ENCODE results near the gene STMP1.
A peak's percentile ranks its signal among the peaks of the same experiment; 100 is the strongest.
"Not testable (repeated sequence)": the region's sequence is repeated elsewhere in the genome, so short reads cannot be mapped to it uniquely, and the experiment has no call there.

The STMP1 gene

GRCh38 chr7:135662373-135663114, at the start of gene STMP1:
STMP1 (plus strand) TSS chr7:135662514.
- Mint-ChIP-seq H3K27me3 (no peaks in the 10 kb centered on the region), H3K4me3 (peak within 1 kb of the TSS; percentile 98), H3K4me1 (peaks cover 51% of the 10 kb centered on the region), H3K9me3 (no peaks in the 10 kb centered on the region), H3K27ac (peak within 1 kb of the TSS; percentile 99), H3K36me3 (ENCODE audit: low read depth) (peaks cover 14% of the 10 kb centered on the region)
- ATAC-seq (peak; percentile 86), DNase-seq (peak; percentile 97)

- Mint-ChIP-seq H3K4me1 (no peaks in the 10 kb centered on the region), H3K36me3 (ENCODE audit: low read depth) (peaks cover 40% of the 10 kb centered on the region), H3K27me3 (no peaks in the 10 kb centered on the region), H3K9me3 (no peaks in the 10 kb centered on the region), H3K27ac (no peak overlapping the region), H3K4me3 (no peak overlapping the region)
- DNase-seq: no peak
- ATAC-seq: no peak
Observed at GRCh38 chr7:135616136-135616535, 46.2 kb upstream of the STMP1 start.

DNA sequence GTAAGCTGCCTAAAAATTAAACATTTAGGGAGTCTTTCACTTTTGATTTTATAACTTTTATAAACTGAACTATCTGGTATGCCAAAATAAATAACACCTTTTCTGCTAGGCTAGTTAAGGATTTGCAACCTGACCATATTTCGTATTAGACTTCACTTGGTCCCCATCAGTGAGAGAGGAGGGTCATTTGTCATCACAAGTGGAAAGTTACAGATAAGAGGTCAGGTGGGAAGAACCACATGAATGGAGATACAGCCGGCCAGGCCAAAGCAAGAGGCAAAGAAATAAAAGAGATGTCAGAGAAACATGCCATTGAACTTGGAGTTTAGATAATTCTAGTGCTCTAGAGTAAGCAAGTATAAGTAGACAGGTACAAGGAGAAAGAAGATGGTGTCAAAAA, 44.5 kb upstream of the STMP1 start:
- H3K27ac Mint-ChIP-seq: no peak overlapping the region
- peaks cover 35% of the 10 kb centered on the region for H3K36me3 Mint-ChIP-seq (ENCODE audit: low read depth)
- H3K9me3 Mint-ChIP-seq: no peaks in the 10 kb centered on the region
- ATAC-seq (no peak), DNase-seq (no peak)
- no peak overlapping the region for H3K4me3 Mint-ChIP-seq
- no peaks in the 10 kb centered on the region for H3K27me3 Mint-ChIP-seq
- H3K4me1 Mint-ChIP-seq: no peaks in the 10 kb centered on the region

DNA sequence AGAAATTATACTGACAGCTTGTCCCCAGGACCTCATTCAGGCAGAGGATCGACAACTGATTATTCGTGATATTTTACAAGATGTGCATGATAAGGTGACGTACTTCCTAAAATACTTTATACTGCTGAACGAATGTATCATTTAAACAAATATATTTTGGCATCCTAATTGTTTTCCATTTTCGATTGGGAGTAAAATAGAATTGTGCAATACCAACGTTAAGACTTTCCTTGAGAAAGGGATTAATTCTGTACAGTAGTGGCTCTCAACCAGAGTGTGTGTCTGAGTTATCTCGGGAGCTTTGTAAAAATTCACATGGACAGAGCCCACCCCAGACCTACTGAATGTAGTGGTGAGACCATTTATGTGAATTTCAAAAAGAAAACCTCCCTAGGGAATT, 43.8 kb upstream of the STMP1 start:
- DNase-seq (no peak), ATAC-seq (no peak)
- Mint-ChIP-seq H3K27ac (no peak overlapping the region), H3K4me1 (no peaks in the 10 kb centered on the region), H3K9me3 (no peaks in the 10 kb centered on the region), H3K27me3 (no peaks in the 10 kb centered on the region), H3K4me3 (no peak overlapping the region), H3K36me3 (ENCODE audit: low read depth) (peaks cover 38% of the 10 kb centered on the region)

GRCh38 chr7:135620447-135620846, 41.9 kb upstream of the STMP1 start:
- DNase-seq (no peak), ATAC-seq (no peak)
- H3K9me3 Mint-ChIP-seq: no peaks in the 10 kb centered on the region
- H3K36me3 Mint-ChIP-seq (ENCODE audit: low read depth): peaks cover 43% of the 10 kb centered on the region
- H3K27me3 Mint-ChIP-seq: no peaks in the 10 kb centered on the region
- no peak overlapping the region for H3K27ac Mint-ChIP-seq
- H3K4me1 Mint-ChIP-seq: no peaks in the 10 kb centered on the region
- H3K4me3 Mint-ChIP-seq: no peak overlapping the region

- Mint-ChIP-seq H3K4me3 (no peak overlapping the region), H3K27me3 (no peaks in the 10 kb centered on the region), H3K4me1 (no peaks in the 10 kb centered on the region), H3K9me3 (no peaks in the 10 kb centered on the region), H3K27ac (no peak overlapping the region), H3K36me3 (ENCODE audit: low read depth) (peaks cover 49% of the 10 kb centered on the region)
- peak; percentile 5 for DNase-seq
- no peak for ATAC-seq
Observed at GRCh38 chr7:135620980-135621850, 41.1 kb upstream of the STMP1 start.

DNA sequence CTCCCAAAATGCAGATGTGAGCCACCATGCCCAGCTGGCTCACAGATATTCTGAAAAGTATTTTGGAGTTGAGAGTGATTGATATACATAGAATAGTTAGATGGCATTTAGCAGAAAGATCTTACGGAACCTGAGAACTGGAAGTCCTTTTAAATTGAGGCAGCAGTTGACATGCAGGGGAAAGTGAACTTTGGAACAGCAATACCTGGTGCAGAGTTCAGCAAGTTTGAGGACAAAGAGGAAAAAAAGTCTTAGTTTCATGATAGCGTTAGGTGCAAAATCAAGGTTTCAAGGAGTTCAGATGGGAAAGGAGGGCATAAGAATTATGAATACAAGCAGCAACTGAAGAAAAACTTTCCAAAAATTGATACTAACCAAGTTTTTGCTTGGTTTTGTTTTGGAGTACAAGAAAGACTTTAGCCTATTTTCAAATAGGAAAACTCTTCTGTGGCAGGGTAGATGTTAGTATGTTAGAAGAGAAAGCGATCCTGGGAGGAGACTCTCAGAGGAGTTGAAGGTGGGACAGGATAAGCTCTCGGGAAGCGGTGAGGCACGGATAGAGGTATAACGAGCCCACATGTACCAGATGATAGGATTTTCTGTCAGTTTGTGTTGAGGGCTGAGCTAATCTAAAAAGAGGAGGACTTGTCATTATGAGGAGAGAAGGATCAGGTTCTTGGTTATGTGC, 28.0 kb upstream of the STMP1 start:
- peaks cover 53% of the 10 kb centered on the region for H3K36me3 Mint-ChIP-seq (ENCODE audit: low read depth)

GRCh38 chr7:135639690-135640089, 22.6 kb upstream of the STMP1 start:
- H3K4me1 Mint-ChIP-seq, ATAC-seq, H3K9me3 Mint-ChIP-seq, DNase-seq, H3K27ac Mint-ChIP-seq, H3K4me3 Mint-ChIP-seq, H3K27me3 Mint-ChIP-seq: not testable (repeated sequence)
- peaks cover 55% of the 10 kb centered on the region for H3K36me3 Mint-ChIP-seq (ENCODE audit: low read depth)

More for the DNA sequence above, 28.0 kb upstream of the STMP1 start:
- no peaks in the 10 kb centered on the region for H3K27me3 Mint-ChIP-seq
- H3K4me3 Mint-ChIP-seq: no peak overlapping the region
- ATAC-seq: no peak
- H3K9me3 Mint-ChIP-seq: no peaks in the 10 kb centered on the region
- no peak overlapping the region for H3K27ac Mint-ChIP-seq
- no peaks in the 10 kb centered on the region for H3K4me1 Mint-ChIP-seq
- DNase-seq: no peak

DNA sequence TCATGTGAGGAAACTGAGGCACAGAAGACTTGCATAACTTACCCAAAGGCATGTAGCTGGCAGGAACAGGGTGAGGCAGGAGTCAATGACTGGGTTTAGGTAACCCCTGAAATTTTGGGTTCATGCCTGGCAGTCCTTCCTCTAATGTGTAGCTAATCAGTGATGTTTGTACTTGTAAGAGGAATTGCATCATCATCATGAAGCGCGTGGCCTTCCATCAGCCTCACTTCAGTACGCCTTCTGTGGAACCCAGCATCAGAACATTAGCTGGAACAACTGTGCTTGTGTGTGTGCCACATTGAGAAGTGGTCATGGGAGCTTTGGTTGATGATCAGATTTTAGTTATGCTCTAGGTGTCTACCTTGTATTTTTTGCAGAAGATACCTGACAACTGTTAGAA, 18.2 kb upstream of the STMP1 start:
- ATAC-seq (no peak), DNase-seq (no peak)
- peaks cover 55% of the 10 kb centered on the region for H3K36me3 Mint-ChIP-seq (ENCODE audit: low read depth)
- peak overlapping the region; percentile 12 for H3K27ac Mint-ChIP-seq
- H3K4me1 Mint-ChIP-seq: no peaks in the 10 kb centered on the region
- H3K4me3 Mint-ChIP-seq: no peak overlapping the region
- no peaks in the 10 kb centered on the region for H3K9me3 Mint-ChIP-seq
- H3K27me3 Mint-ChIP-seq: no peaks in the 10 kb centered on the region

GRCh38 chr7:135644729-135645128, 17.6 kb upstream of the STMP1 start:
- no peak for ATAC-seq
- H3K9me3 Mint-ChIP-seq: no peaks in the 10 kb centered on the region
- H3K27me3 Mint-ChIP-seq: no peaks in the 10 kb centered on the region
- DNase-seq: no peak
- H3K4me3 Mint-ChIP-seq: no peak overlapping the region
- H3K36me3 Mint-ChIP-seq (ENCODE audit: low read depth): peaks cover 55% of the 10 kb centered on the region
- no peak overlapping the region for H3K27ac Mint-ChIP-seq
- no peaks in the 10 kb centered on the region for H3K4me1 Mint-ChIP-seq

DNA sequence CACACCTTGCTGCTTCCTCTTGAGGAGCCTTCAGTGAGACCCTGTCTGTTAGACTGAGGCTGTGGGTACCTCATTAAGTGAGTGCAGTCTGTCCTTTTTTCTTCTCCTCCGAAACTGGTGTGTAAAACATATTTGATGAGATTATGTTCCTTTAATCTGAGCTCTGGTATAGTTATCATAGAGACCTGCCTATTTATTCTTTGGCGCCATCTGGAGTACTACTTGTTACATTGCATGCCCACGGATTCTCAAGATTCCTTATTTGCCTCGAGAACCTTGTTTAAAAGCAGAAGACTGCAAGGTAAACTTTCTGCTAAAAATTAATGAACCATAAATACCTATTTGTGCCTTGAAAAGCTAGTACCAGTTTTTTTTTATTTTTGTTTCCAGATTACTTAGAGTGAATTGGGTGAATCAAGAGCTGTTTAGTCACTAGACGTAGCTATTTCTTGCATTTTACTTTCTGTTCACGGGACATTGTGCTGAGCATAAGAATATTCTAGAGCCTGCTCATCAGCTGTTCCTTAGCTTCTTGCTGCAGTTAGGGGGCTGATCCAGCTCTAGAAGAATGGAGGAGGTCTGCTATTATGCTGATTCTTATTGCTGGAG, 16.9 kb upstream of the STMP1 start:
- no peaks in the 10 kb centered on the region for H3K9me3 Mint-ChIP-seq
- DNase-seq (no peak), ATAC-seq (peak; percentile 46)
- no peak overlapping the region for H3K27ac Mint-ChIP-seq
- H3K4me1 Mint-ChIP-seq: no peaks in the 10 kb centered on the region
- H3K27me3 Mint-ChIP-seq: no peaks in the 10 kb centered on the region
- H3K36me3 Mint-ChIP-seq (ENCODE audit: low read depth): peaks cover 51% of the 10 kb centered on the region
- H3K4me3 Mint-ChIP-seq: no peak overlapping the region

GRCh38 chr7:135647755-135648154, 14.6 kb upstream of the STMP1 start:
- H3K9me3 Mint-ChIP-seq: no peaks in the 10 kb centered on the region
- ATAC-seq: no peak
- no peaks in the 10 kb centered on the region for H3K27me3 Mint-ChIP-seq
- no peak overlapping the region for H3K4me3 Mint-ChIP-seq
- peaks cover 41% of the 10 kb centered on the region for H3K36me3 Mint-ChIP-seq (ENCODE audit: low read depth)
- DNase-seq: no peak
- no peak overlapping the region for H3K27ac Mint-ChIP-seq
- no peaks in the 10 kb centered on the region for H3K4me1 Mint-ChIP-seq

DNA sequence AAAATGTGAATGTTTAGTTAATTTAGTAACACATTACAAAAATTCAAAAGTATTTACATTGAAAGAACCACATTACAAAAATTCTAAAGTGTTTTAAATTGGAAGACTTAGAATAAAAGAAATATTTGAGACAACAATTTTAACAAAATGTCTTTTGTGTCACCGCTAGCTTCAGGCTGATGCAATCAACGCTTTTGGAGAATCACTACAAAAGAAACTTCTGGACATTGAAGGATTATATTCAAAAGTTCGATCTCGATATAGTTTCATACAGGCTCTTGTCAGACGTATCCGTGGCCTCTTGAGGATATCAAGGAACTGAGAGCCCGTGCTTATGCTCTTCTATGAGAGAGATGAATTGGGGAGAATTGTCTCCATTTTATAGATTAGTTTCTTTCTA, 14.1 kb upstream of the STMP1 start:
- H3K36me3 Mint-ChIP-seq (ENCODE audit: low read depth): peaks cover 41% of the 10 kb centered on the region
- H3K4me1 Mint-ChIP-seq: no peaks in the 10 kb centered on the region
- H3K9me3 Mint-ChIP-seq: no peaks in the 10 kb centered on the region
- ATAC-seq (no peak), DNase-seq (no peak)
- H3K27ac Mint-ChIP-seq: no peak overlapping the region
- no peak overlapping the region for H3K4me3 Mint-ChIP-seq
- H3K27me3 Mint-ChIP-seq: no peaks in the 10 kb centered on the region

DNA sequence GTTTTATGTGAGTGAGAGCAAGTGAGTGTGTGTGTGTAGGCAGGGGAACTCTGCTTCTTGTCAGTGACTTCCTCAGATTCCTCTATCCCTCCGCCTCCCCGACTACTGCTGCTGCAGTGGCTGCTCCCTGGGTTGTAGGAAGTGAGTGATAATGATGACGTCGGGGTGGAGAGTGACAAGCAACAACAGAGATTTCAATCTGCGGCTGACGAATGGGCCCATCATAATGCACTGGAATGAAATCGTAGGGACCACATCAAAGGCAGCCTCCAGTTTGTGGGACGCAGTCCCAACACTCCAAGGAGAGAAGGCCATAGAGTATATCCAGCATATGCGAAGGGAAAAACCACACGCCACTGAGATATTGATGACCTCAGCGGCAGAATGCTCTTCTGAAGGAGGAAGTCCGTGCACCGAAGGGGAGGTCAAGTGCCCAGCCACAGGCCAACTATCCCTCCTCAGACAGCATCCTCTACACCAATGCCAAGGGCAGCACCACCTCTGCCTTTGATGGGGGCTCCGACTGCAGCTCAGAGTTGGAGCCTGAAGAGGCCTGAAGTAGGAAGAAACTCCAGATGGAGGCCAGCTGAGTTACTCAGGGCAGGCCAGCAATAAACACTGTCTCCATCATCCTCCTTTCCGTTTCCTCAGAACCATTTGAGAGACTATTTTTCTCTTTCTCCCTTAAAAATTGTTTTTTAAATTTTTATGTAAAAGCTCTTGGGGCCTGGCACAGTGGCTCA, 11.3 kb upstream of the STMP1 start:
- Mint-ChIP-seq H3K4me1 (no peaks in the 10 kb centered on the region), H3K9me3 (no peaks in the 10 kb centered on the region), H3K27ac (no peak overlapping the region), H3K4me3 (no peak overlapping the region), H3K36me3 (ENCODE audit: low read depth) (peaks cover 22% of the 10 kb centered on the region), H3K27me3 (no peaks in the 10 kb centered on the region)
- ATAC-seq (no peak), DNase-seq (no peak)

All from activated naive CD8-positive, alpha-beta T cell treated with anti-CD3 and anti-CD28 coated beads, Interleukin-2, amount 50 U/mL, for 24 hours (primary cell).